T-helper 9 cell (primary cell): Measurements from ENCODE around the gene SLC12A2.

ENCODE experiments used
- DNase-seq: peaks from one replicate; pipeline ENCODE4 v3.0.0-alpha.2; 2020

SLC12A2 gene

GRCh38 chr5:128234928-128235641 lies 151.5 kb downstream of the SLC12A2 start:
- no peak for DNase-seq

GRCh38 chr5:128236334-128236733 lies 152.8 kb downstream of the SLC12A2 start:
- DNase-seq = no peak

GRCh38 chr5:128237000-128237399 lies 153.4 kb downstream of the SLC12A2 start:
- no peak for DNase-seq

- DNase-seq = no peak
Observed at GRCh38 chr5:128237546-128237945, 154.0 kb downstream of the SLC12A2 start.
